HG02571 (cell line): ENCODE measurements around the gene GDF10.

Experiments used
- ATAC-seq: cut with Tn5 transposase; IDR thresholded peaks from one replicate; pipeline ENCODE4 v1.9.1; 2021; ENCODE audit warnings: mild to moderate bottlenecking, moderate library complexity; ENCODE audit not compliant: unreplicated experiment

GDF10 gene

DNA sequence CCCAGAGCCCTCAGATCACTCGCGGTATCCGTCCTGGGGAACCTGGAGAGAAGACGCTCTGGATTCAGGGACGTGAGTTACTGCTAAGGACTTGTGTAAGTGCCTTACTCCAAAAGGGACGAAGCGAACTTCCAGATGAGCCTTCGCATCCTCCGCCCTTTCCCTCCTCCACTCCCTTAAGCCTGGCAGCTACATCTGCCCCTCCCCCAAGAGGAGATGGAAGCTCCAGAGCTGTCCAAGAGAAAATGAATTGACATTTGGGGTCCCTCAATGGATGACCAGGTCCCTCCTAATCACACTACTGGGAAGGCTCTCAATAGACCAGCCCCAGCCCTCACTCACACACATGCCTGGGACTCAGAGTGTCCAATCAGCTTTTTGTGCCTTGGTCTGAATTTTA lies 31.3 kb upstream of the GDF10 start:
- ATAC-seq: no peak

DNA sequence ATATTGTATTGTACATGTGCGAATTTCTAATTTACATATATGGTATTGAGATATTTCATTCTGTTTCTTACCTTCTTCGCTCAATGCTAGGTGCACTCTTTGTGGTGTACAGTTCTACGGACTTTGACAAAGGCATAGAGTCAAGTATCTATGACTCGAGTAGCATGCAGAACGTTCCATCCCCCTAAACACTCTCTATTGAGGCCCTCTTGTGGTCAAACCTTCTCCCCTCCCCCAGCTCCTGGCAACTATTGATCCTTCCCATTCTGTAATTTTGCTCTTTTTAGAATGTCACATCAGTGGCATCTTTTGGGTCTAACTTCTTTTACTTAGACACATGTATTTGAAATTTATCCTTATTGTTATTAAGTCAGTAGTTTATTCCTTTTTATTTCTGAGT lies 30.7 kb upstream of the GDF10 start:
- no peak for ATAC-seq

DNA sequence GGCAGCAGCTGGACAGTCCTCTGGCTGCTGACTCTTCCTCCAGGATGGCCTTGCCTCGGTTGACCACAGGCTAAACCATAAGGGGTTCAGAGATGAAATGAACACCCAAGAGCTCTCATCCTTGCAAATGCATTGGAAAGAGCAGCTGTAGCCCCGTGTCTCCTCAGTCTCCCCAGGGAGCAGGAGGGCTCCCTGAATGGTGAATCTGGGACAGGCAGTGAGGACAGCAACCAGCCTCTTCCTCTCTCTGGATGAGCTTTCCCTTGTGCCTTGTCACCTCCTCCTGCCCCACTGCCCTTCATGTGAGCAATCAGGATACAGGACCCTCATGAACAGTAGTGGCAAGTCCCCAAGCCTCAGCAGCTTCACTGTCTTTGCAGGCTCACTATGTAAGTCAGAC lies 23.9 kb upstream of the GDF10 start:
- no peak for ATAC-seq

GRCh38 chr10:47276576-47277351 lies 23.2 kb upstream of the GDF10 start:
- ATAC-seq: no peak

GRCh38 chr10:47277352-47278151 lies 22.4 kb upstream of the GDF10 start:
- no peak for ATAC-seq

DNA sequence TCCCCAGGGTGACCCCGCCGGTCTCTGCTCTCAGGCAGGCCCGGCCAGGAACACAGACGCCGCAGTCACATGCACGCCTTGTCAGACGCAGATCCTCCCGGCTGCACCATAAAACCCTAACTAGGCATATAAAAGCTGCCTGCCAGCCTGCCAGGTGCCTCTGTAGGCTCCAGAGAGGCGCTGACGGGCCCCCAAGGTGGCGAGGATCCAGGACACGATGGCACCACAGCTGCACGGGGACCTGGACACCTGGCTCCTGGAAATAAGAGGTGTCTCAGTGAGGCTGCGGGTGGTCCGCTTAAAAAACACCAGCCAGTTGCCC lies 21.9 kb upstream of the GDF10 start:
- ATAC-seq: no peak

DNA sequence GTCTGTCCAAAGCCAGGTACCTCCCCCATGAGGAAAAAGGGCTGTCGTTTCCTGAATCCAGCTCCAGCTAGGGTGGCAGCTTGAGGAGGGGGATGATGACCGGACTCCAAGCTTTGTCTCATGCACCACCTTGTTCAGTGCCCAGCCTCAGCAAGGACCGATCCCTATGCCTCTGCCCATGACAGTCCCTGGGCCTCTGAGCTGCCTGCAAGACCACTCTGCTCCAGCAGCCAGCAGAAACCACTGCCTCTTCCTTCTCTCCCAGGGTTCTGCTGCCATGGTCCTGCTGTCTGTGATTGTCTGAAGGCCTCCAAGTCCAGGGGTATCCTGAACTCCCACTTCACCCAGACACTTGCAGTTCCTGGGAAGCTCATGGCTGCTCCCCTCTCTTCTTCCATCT lies 21.3 kb upstream of the GDF10 start:
- no peak for ATAC-seq

DNA sequence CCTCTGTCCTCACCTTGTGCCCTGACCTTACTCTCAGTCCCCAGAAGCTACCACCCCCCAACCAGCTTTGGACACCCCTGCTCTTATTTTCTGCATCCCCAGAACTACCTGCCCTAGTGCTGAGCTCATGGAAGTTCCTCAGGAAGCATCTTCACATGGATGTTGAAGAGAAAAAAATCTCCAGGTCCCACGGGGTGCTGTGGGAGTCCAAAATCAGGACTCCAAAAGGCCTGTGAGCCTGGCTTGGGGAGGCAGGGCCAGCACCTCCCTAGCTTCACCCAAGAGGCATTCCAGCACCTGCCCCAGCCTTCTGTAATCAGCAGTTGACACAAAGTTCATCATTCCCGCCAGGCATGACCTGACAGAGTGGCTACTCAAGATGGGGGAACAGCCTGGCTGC lies 20.7 kb upstream of the GDF10 start:
- no peak for ATAC-seq

GRCh38 chr10:47282005-47282656 lies 17.9 kb upstream of the GDF10 start:
- ATAC-seq: no peak

DNA sequence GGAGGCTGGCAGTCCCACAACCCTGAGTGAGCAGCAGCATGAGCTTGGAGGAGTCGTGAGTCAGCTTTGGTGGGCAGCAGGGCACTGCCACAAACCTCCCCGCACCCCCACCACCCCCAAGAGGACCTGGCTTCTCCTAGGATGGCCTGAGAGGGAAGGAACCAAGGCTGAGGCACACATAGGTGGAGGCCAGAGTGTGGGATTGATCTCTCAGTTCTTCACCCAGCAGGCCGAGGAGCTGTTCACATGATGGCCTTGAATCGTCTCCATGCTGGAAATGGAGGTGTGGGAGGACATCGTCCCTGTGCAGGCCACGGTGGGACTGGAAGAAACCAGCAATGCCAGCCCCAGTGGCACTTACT lies 17.4 kb upstream of the GDF10 start:
- ATAC-seq: no peak

- ATAC-seq: no peak
These were observed 16.8 kb upstream of the GDF10 start for GRCh38 chr10:47283101-47283630.

DNA sequence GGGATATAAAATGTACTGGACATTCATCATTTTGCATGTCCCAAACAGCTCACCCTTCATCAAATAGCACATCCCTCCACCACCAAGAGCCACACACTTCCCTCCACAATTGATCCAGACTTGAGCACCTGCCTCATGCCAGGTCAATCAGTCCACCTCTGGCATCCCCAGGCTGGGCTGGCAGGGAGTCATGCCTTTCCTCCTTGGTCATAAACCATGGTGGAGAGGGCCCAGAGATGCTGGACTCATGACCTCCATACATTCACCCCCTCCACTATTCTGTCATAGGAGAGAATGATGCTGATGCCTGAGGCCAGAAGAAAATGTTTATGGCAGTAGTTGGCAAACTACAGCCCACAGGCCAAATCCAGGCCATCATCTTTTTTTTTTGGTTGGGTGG lies 16.1 kb upstream of the GDF10 start:
- no peak for ATAC-seq

DNA sequence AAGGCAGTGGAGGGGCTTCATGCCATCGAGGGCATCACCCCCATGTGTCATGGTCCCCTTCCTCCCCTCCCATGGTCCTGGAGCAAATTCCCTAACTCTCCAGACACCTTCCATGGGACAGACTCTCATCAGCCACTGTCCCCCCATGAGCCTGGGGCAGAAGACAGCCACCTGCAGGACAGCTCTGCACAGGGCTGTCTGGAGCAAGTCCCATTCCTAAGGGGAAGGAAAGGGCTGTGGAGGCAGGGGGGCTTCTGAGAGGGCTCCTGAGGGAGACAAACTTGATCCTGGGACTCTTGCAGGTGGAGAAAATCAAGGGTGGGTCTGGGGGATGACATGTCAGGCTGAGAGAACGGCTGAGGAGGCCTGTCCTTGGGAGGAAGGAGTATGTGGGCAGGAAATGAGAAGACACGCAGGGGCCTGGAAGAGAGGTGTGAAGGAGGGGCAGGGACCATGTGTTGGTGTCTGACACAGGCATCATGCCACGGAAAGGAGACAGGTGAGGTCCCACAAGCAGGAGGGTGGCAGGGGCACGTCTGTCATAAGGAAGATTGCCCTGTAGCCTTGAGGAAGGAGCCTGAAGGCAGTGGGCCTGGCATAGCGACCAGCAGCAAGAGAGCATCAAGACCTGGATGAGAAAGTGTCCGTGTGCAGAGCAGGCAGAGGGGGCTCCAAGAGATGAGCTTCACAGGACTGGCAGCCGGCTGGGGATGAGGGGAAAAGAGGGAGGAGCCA lies 14.4 kb upstream of the GDF10 start:
- no peak for ATAC-seq

DNA sequence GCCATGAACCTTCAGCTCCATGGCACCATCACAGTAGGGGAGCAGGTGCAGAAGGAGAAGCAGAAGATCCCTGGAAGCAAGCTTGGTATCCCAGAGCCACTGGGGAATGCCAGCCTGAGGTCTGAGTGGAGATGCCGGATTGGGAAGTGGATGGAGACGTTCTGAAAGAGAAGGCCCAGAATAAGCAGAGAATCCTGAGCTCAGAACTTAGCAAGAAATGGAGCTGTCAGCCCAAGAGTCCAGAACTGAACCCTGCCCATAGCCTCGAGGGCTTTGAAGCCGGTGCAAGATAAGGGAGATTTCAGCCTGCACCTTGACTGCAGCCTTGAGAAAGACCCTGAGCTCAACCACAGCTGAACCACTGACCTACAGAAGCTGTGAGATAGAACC lies 13.9 kb upstream of the GDF10 start:
- ATAC-seq: no peak

DNA sequence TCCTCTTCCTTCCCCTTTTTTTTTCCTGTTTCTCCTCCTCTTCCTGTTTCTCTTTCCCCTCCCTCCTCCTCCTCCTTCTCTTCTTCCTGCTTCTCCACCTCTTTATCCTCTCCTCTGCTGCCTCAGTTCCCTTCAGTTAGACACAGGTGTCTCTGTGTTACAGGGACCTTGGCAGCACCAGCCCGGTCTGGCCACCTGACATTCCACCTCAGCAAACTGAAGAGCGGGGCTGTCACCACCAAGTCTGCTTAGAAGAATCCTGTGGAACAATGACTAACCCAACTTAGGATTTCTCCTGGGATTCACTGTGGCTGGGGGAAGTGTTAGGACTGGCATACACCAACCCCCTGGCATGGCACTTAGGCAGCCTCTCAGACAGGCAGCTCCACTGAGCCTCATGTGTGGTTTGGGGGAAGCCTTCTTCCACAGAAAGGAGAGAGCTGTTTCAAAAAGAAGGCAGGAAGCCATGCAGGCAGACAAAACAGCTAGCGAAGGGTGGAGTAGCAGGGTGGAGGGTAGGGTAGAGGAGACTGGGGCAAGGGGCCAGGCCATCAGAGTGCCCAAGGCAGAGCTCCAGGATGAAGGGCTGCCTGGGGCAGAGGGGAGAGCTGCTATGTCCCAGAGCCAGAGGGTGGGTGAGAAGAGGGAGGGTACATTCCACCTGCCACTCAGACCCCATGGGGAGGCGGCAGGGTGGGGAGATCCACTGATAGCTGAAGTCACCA lies 13.2 kb upstream of the GDF10 start:
- no peak for ATAC-seq

DNA sequence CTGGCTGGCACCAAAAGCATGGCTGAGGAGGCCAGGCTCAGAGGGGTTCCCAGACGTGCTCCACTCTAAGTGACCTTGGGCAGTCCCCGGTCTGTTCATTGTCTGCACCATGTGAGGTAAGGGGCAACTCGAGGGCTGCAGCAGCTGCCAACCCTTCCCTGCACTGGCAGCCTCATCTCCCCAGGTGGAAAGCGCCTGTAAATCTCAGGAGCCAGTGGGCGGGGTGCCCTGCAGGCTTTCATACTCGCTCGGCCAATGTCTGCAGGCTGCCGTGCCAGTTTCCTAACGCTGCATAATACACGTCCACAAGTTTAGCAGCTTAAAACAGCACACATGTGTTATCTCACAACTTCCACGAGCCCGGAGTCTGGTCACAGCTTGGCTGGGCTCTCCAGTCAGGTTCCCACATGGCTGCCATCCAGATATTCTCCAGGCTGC lies 12.6 kb upstream of the GDF10 start:
- no peak for ATAC-seq

DNA sequence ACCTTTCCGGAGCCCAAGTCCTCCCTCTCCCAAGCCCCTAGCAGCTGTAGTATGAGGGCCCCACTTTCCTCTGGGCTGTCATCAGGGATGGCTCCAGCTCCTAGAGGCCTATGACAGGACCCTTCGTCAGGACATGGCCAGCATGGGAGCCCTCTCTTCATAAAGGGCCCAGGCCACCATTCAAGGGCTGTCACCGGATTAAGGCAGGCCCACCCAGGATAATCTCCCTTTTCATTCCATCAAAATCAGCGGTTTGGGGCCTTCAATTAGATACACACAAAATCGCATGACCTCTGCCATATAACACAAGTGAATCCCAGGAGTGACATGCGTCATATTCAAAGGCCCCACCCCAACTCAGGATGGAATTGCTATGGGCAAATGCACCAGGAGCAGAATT lies 12.2 kb upstream of the GDF10 start:
- no peak for ATAC-seq

DNA sequence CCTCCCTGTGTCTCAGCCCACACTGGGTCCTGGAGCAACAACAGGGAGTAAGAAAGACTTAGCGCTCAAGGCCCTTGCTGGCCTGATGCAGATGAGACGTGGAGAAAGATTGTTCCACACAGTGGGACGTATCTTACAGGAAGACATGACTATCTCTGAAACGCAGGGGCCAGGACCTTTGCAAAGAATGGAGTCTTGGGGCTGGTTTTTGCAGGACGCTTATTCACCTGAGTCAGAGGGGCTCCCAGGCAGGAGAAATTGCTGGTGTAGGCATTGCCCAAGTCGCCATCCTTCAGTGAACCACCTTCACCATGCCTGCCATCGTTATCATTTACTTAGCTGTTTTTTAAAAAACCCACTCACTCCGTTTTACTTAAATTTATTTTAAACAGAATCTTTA lies 11.8 kb upstream of the GDF10 start:
- ATAC-seq: no peak

DNA sequence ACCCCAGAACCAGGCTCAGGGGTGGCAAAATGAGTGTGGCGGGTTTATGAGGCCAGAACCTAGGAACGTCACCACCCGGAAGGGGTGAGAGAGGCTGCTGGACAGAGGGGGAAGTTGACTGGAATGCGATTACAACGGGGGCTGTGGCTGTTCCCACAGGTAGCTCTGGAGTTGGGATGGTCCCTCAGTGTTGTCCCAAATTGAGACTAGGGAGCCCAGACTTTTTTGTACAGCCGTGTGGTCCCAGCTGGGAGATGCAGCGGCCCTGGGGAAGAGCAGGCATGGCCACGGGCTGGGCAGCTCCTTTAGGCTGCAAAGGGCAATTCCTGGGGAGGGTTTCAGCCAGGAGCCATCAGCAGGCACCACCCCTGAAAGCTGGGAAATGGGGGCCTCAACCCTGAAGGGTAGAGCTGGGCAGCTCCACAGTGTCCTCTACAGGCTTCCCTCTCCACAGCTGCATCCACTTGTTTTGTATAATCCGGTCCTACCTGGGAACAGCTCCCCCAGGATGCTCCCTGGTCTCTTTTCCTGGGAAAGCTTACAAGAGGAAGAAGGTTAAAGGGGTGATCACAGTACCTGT lies 11.0 kb upstream of the GDF10 start:
- ATAC-seq: no peak

DNA sequence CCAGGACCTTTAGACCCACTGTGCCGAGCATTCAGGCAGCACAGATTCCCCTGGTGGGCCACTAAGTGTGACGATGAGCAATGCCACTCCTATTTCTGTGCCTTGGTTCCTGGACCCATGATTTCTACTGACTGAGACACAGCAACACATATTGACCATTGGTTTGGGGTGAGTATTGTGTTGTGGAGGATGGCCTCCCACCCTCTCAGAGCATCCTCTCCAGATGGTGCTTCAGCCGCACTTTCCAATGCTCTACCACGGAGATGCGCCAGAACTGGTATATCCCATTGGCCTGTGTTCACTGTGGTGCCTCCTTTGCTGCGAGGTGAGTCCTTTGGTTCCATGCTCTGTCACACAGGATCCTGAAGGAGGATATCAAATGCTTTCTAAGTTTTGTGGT lies 10.1 kb upstream of the GDF10 start:
- no peak for ATAC-seq
